A673 (cell line): ENCODE data around the gene AP3D1.

Experiments used
- EZH2 ChIP-seq: fragments of 200-600 bp; sonication (generic); IDR thresholded peaks from 2 replicates; pipeline ENCODE4 v1.6.1; 2017; ENCODE audit warnings: borderline replicate concordance, low read depth, mild to moderate bottlenecking, mixed read lengths, antibody characterized with exemption, low read length; ENCODE audit not compliant: poor library complexity, severe bottlenecking
- TF ChIP-seq, protein P1 (sequence below): fragments of 300-800, 200-600 bp; sonication (generic); conservative IDR thresholded peaks from 2 replicates; pipeline ENCODE4 v1.5.1; 2017; ENCODE audit warnings: low read depth, mild to moderate bottlenecking, antibody characterized with exemption, low read length, moderate library complexity, mixed read lengths

DNA sequence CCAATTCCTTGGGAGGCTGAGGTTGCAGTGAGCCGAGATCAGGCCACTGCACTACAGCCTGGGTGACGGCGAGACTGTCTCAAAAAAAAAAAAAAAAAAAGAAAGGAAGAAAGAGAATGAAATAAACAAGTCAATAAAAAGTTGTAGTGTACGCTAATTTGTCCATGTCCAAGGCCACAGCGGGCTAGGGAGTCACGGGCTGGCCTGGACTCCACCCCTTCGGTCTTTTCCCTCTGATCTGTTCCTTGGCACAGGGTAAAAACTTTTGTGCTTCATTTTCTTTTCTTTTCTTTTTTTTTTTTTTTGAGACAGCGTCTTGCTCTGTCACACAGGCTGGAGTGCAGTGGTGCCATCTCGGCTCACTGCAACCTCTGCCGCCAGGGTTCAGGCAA, 80.9 kb downstream of the AP3D1 start:
- TF ChIP-seq, protein P1, sequence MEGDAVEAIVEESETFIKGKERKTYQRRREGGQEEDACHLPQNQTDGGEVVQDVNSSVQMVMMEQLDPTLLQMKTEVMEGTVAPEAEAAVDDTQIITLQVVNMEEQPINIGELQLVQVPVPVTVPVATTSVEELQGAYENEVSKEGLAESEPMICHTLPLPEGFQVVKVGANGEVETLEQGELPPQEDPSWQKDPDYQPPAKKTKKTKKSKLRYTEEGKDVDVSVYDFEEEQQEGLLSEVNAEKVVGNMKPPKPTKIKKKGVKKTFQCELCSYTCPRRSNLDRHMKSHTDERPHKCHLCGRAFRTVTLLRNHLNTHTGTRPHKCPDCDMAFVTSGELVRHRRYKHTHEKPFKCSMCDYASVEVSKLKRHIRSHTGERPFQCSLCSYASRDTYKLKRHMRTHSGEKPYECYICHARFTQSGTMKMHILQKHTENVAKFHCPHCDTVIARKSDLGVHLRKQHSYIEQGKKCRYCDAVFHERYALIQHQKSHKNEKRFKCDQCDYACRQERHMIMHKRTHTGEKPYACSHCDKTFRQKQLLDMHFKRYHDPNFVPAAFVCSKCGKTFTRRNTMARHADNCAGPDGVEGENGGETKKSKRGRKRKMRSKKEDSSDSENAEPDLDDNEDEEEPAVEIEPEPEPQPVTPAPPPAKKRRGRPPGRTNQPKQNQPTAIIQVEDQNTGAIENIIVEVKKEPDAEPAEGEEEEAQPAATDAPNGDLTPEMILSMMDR: no peak
- TF ChIP-seq EZH2: no peak
